Vagina (tissue), 2 donors: Measurements from ENCODE around the gene EDC4.

ENCODE experiments used
- CTCF ChIP-seq, 3 experiments: fragments of 450-650 bp in 2 of 3; fragments of 200-600 bp in 1 of 3; sonication (generic) in 1 of 3; IDR thresholded peaks; one replicate each; pipeline ENCODE4 v1.5.1; 2017 to 2019; ENCODE audit warnings: antibody characterized with exemption in 3 of 3, mild to moderate bottlenecking in 2 of 3, moderate library complexity in 2 of 3
- POLR2AphosphoS5 ChIP-seq, 2 donors: sonication (generic); formaldehyde crosslinking; IDR thresholded peaks; one replicate each; pipeline ENCODE4 v1.9.0; 2017; ENCODE audit warnings: antibody characterized with exemption in 2 of 2, mild to moderate bottlenecking in 2 of 2, low read depth in 1 of 2; ENCODE audit not compliant: insufficient read depth in 1 of 2

GRCh38 chr16:67914758-67915495 is 42.1 kb downstream of the EDC4 start:
- TF ChIP-seq CTCF (IDR thresholded peaks at IDR 0.05) (no peak), POLR2AphosphoS5 (IDR thresholded peaks at IDR 0.05; ENCODE audit: insufficient read depth in 1 of 2, low read depth in 1 of 2) (no peak)
